CD4-positive, alpha-beta memory T cell (primary cell): ENCODE measurements around the gene JARID2. TPM values are rescaled to one million over a fixed set of nuclear protein-coding genes. Genes with fewer than 3 reads are reported as not detected.
"Not testable (repeated sequence)": the region's sequence is repeated elsewhere in the genome, so short reads cannot be mapped to it uniquely, and the experiment has no call there.

Source experiments
- CTCF ChIA-PET: fragments of 350-600 bp; sonication (Branson Sonifier 250); formaldehyde crosslinking; loops from one replicate; lab custom pipeline; 2021; ENCODE audit warnings: inconsistent platforms; ENCODE audit not compliant: partially characterized antibody; lab: Charles Lee
- POLR2A ChIA-PET: fragments of 350-600 bp; sonication (Branson Sonifier 250); formaldehyde crosslinking; loops from one replicate; lab custom pipeline; 2021; ENCODE audit not compliant: partially characterized antibody; lab: Charles Lee
- DNase-seq, 5 donors: peaks; one replicate each; pipeline versions ENCODE4 v3.0.0 to v3.0.0-alpha.2; 2020 to 2022; ENCODE audit warnings: mixed read lengths in 1 of 5
- H3K27ac ChIP-seq: one replicate; pipeline ENCODE4 v1.7.0; 2013; ENCODE audit warnings: low read depth, low read length
- H3K27me3 ChIP-seq: 2 replicates; pipeline ENCODE4 v1.7.0; 2013; ENCODE audit warnings: mild to moderate bottlenecking, low read length, moderate library complexity; ENCODE audit not compliant: insufficient read depth
- H3K36me3 ChIP-seq: 2 replicates; pipeline ENCODE4 v1.7.0; 2013; ENCODE audit warnings: mild to moderate bottlenecking, low read length, moderate library complexity; ENCODE audit not compliant: insufficient read depth
- H3K4me1 ChIP-seq: 2 replicates; pipeline ENCODE4 v1.7.0; 2013; ENCODE audit warnings: mild to moderate bottlenecking, low read length, moderate library complexity; ENCODE audit not compliant: insufficient read depth
- H3K4me3 ChIP-seq, 2 donors: one replicate each; pipeline ENCODE4 v1.7.0; 2013; ENCODE audit warnings: low read length in 2 of 2, mild to moderate bottlenecking in 1 of 2
- H3K9me3 ChIP-seq, 2 donors: one replicate each; pipeline ENCODE4 v1.7.0; 2013; ENCODE audit warnings: low read length in 2 of 2, control low read depth in 1 of 2; ENCODE audit not compliant: control insufficient read depth in 1 of 2
- H3K27ac Mint-ChIP-seq, 7 donors: one replicate each; pipeline ENCODE4 v1.8.0; 2020 to 2021; ENCODE audit warnings: mixed read lengths in 7 of 7, mild to moderate bottlenecking in 6 of 7, inconsistent platforms in 3 of 7, moderate library complexity in 3 of 7
- H3K27me3 Mint-ChIP-seq, 2 donors: one replicate each; pipeline ENCODE4 v1.8.0; 2020 to 2021; ENCODE audit warnings: mixed read lengths in 2 of 2
- H3K36me3 Mint-ChIP-seq, 2 donors: one replicate each; pipeline ENCODE4 v1.8.0; 2020 to 2021; ENCODE audit warnings: mixed read lengths in 2 of 2, inconsistent platforms in 1 of 2, mild to moderate bottlenecking in 1 of 2
- H3K4me1 Mint-ChIP-seq, 4 donors: one replicate each; pipeline ENCODE4 v1.8.0; 2020 to 2021; ENCODE audit warnings: mixed read lengths in 4 of 4, mild to moderate bottlenecking in 1 of 4
- H3K4me3 Mint-ChIP-seq, 8 donors: one replicate each; pipeline ENCODE4 v1.8.0; 2020 to 2021; ENCODE audit warnings: mixed read lengths in 8 of 8, mild to moderate bottlenecking in 7 of 8, moderate library complexity in 6 of 8, inconsistent platforms in 3 of 8
- H3K9me3 Mint-ChIP-seq, 8 donors: one replicate each; pipeline ENCODE4 v1.8.0; 2020 to 2021; ENCODE audit warnings: mixed read lengths in 8 of 8, mild to moderate bottlenecking in 5 of 8, inconsistent platforms in 3 of 8, moderate library complexity in 1 of 8
- intact Hi-C: fragments of 100-400 bp; cut with micrococcal nuclease; formaldehyde crosslinking; loops from one replicate; pipeline ENCODE4 v1.15.1; 2023
- polyA plus RNA-seq, 2 donors: library from polyadenylated mRNA; unstranded; fragments of 300-500 nt; fragmentation: Illumina TruSeq; gene quantifications; one replicate each; pipeline ENCODE4 v1.2.3, GENCODE V29; 2021
- total RNA-seq, 2 experiments: library from RNA; stranded (reverse); gene quantifications; one replicate each; pipeline ENCODE4 v1.2.3, GENCODE V29; 2021

Gene JARID2
- total and polyA plus RNA-seq, 4 experiments from 2014 or later, result 2.4 to 21.6 (median 16.0) TPM

GRCh38 chr6:15290962-15291704, 45.3 kb downstream of the JARID2 start:
- Histone ChIP-seq H3K27me3 (no peaks in the 10 kb centered on the region), H3K27ac (no peak overlapping the region), H3K4me3 (no peak overlapping the region), H3K4me1 (peaks cover 44% of the 10 kb centered on the region), H3K9me3 (no peaks in the 10 kb centered on the region), H3K36me3 (no peaks in the 10 kb centered on the region)
- H3K4me3 Mint-ChIP-seq, result peak overlapping the region in 1 of 8 donors; percentile 21
- DNase-seq, result no peak
- POLR2A ChIA-PET, result no interaction called here
- H3K9me3 Mint-ChIP-seq, result peaks cover 0 to 2% (median 0%) of the 10 kb centered on the region in 8 donors
- peaks cover 7 to 21% of the 10 kb centered on the region in 2 donors for H3K36me3 Mint-ChIP-seq
- peaks cover 42 to 72% (median 54%) of the 10 kb centered on the region in 4 donors for H3K4me1 Mint-ChIP-seq
- intact Hi-C loops, result no loop called here
- H3K27me3 Mint-ChIP-seq, result no peaks in the 10 kb centered on the region
- CTCF ChIA-PET, result no interaction called here
- peak overlapping the region in 3 of 7 donors; percentile 51 to 67 (median 55) for H3K27ac Mint-ChIP-seq

GRCh38 chr6:15292721-15293302, 46.9 kb downstream of the JARID2 start:
- Mint-ChIP-seq H3K4me3 (peak overlapping the region in 2 of 8 donors; percentile 32 to 37), H3K27me3 (no peaks in the 10 kb centered on the region), H3K36me3 (peaks cover 4 to 24% of the 10 kb centered on the region in 2 donors), H3K9me3 (peaks cover 0 to 2% (median 0%) of the 10 kb centered on the region in 8 donors), H3K4me1 (peaks cover 46 to 80% (median 61%) of the 10 kb centered on the region in 4 donors), H3K27ac (peak overlapping the region in 4 of 7 donors; percentile 5 to 70 (median 34))
- no peaks in the 10 kb centered on the region for H3K27me3 ChIP-seq
- no peak for DNase-seq
- H3K27ac ChIP-seq, result no peak overlapping the region
- intact Hi-C loops, result no loop called here
- H3K4me3 ChIP-seq, result no peak overlapping the region
- ChIA-PET CTCF (interaction anchor here (1.1 kb wide), 1 partner anchor 29 kb away, joined by 3 read pairs; no protein-coding TSS in a partner anchor), POLR2A (interaction anchor here (0.9 kb wide), 1 partner anchor 12 kb away, joined by 3 read pairs; no protein-coding TSS in a partner anchor)
- no peaks in the 10 kb centered on the region for H3K9me3 ChIP-seq
- H3K4me1 ChIP-seq, result peaks cover 54% of the 10 kb centered on the region
- no peaks in the 10 kb centered on the region for H3K36me3 ChIP-seq

- peaks cover 3 to 23% of the 10 kb centered on the region in 2 donors for H3K36me3 Mint-ChIP-seq
- H3K27ac Mint-ChIP-seq, result peak overlapping the region in 2 of 7 donors; percentile 22 to 60
- Histone ChIP-seq H3K36me3 (no peaks in the 10 kb centered on the region), H3K9me3 (no peaks in the 10 kb centered on the region), H3K27me3 (no peaks in the 10 kb centered on the region), H3K4me1 (peaks cover 51% of the 10 kb centered on the region), H3K27ac (no peak overlapping the region), H3K4me3 (no peak overlapping the region)
- DNase-seq, result no peak
- H3K27me3 Mint-ChIP-seq, result no peaks in the 10 kb centered on the region
- POLR2A ChIA-PET, result interaction anchor here (0.9 kb wide), 1 partner anchor 13 kb away, joined by 3 read pairs; no protein-coding TSS in a partner anchor
- intact Hi-C loops, result no loop called here
- CTCF ChIA-PET, result no interaction called here
- peaks cover 45 to 79% (median 60%) of the 10 kb centered on the region in 4 donors for H3K4me1 Mint-ChIP-seq
- H3K4me3 Mint-ChIP-seq, result peak overlapping the region in 3 of 8 donors; percentile 12 to 37 (median 15)
- peaks cover 0 to 2% (median 0%) of the 10 kb centered on the region in 8 donors for H3K9me3 Mint-ChIP-seq
These were observed 47.8 kb downstream of the JARID2 start for GRCh38 chr6:15293674-15294073.

GRCh38 chr6:15294504-15294903, 48.6 kb downstream of the JARID2 start:
- no peaks in the 10 kb centered on the region for H3K27me3 Mint-ChIP-seq
- H3K9me3 Mint-ChIP-seq, result peaks cover 0 to 2% (median 0%) of the 10 kb centered on the region in 8 donors
- H3K4me1 Mint-ChIP-seq, result peaks cover 48 to 82% (median 64%) of the 10 kb centered on the region in 4 donors
- Histone ChIP-seq H3K36me3 (no peaks in the 10 kb centered on the region), H3K4me1 (peaks cover 54% of the 10 kb centered on the region), H3K4me3 (no peak overlapping the region), H3K27me3 (no peaks in the 10 kb centered on the region), H3K9me3 (no peaks in the 10 kb centered on the region), H3K27ac (no peak overlapping the region)
- POLR2A ChIA-PET, result no interaction called here
- intact Hi-C loops, result no loop called here
- no peak for DNase-seq
- H3K36me3 Mint-ChIP-seq, result peaks cover 0 to 19% of the 10 kb centered on the region in 2 donors
- peak overlapping the region in 3 of 7 donors; percentile 22 to 71 (median 59) for H3K27ac Mint-ChIP-seq
- peak overlapping the region in 3 of 8 donors; percentile 22 to 38 (median 26) for H3K4me3 Mint-ChIP-seq
- CTCF ChIA-PET, result no interaction called here

- CTCF ChIA-PET, result no interaction called here
- Mint-ChIP-seq H3K36me3 (peaks cover 0 to 17% of the 10 kb centered on the region in 2 donors), H3K9me3 (peaks cover 0 to 2% (median 0%) of the 10 kb centered on the region in 8 donors), H3K27me3 (no peaks in the 10 kb centered on the region), H3K27ac (peak overlapping the region in 5 of 7 donors; percentile 55 to 86 (median 76)), H3K4me1 (peaks cover 55 to 83% (median 69%) of the 10 kb centered on the region in 4 donors), H3K4me3 (peak overlapping the region in 5 of 8 donors; percentile 35 to 81 (median 41))
- no peaks in the 10 kb centered on the region for H3K9me3 ChIP-seq
- POLR2A ChIA-PET, result no interaction called here
- no peak overlapping the region for H3K4me3 ChIP-seq
- H3K4me1 ChIP-seq, result peaks cover 62% of the 10 kb centered on the region
- H3K27ac ChIP-seq, result no peak overlapping the region
- no peaks in the 10 kb centered on the region for H3K27me3 ChIP-seq
- intact Hi-C loops, result no loop called here
- H3K36me3 ChIP-seq, result no peaks in the 10 kb centered on the region
- no peak for DNase-seq
These were observed 50.4 kb downstream of the JARID2 start for GRCh38 chr6:15296249-15296648.

GRCh38 chr6:15296735-15297134, 50.9 kb downstream of the JARID2 start:
- intact Hi-C loops, result no loop called here
- CTCF ChIA-PET, result no interaction called here
- Histone ChIP-seq H3K36me3 (no peaks in the 10 kb centered on the region), H3K27ac (no peak overlapping the region), H3K4me1 (peaks cover 67% of the 10 kb centered on the region), H3K9me3 (no peaks in the 10 kb centered on the region), H3K4me3 (no peak overlapping the region), H3K27me3 (no peaks in the 10 kb centered on the region)
- no peak for DNase-seq
- H3K9me3 Mint-ChIP-seq, result peaks cover 0 to 2% (median 0%) of the 10 kb centered on the region in 8 donors
- H3K36me3 Mint-ChIP-seq, result peaks cover 0 to 17% of the 10 kb centered on the region in 2 donors
- POLR2A ChIA-PET, result no interaction called here
- H3K4me1 Mint-ChIP-seq, result peaks cover 55 to 85% (median 70%) of the 10 kb centered on the region in 4 donors
- H3K4me3 Mint-ChIP-seq, result peak overlapping the region in 5 of 8 donors; percentile 37 to 81 (median 63)
- no peaks in the 10 kb centered on the region for H3K27me3 Mint-ChIP-seq
- H3K27ac Mint-ChIP-seq, result peak overlapping the region in 5 of 7 donors; percentile 55 to 86 (median 76)

- H3K36me3 ChIP-seq, POLR2A ChIA-PET, H3K9me3 Mint-ChIP-seq, H3K9me3 ChIP-seq, H3K4me3 ChIP-seq, intact Hi-C loops, H3K27me3 Mint-ChIP-seq, H3K27ac ChIP-seq, H3K27me3 ChIP-seq, DNase-seq, H3K4me3 Mint-ChIP-seq: not testable (repeated sequence)
- Mint-ChIP-seq H3K4me1 (peaks cover 56 to 89% (median 71%) of the 10 kb centered on the region in 4 donors), H3K36me3 (peaks cover 0 to 19% of the 10 kb centered on the region in 2 donors), H3K27ac (peak overlapping the region in 1 of 7 donors; percentile 42)
- H3K4me1 ChIP-seq, result peaks cover 67% of the 10 kb centered on the region
- CTCF ChIA-PET, result interaction anchor here (1.1 kb wide), 1 partner anchor 9 kb away, joined by 3 read pairs; no protein-coding TSS in a partner anchor
These were observed 51.3 kb downstream of the JARID2 start for GRCh38 chr6:15297167-15297566.
